ENCODE results near the gene YIF1A.
A peak's percentile ranks its signal among the peaks of the same experiment; 100 is the strongest.
"Not testable (repeated sequence)": the region's sequence is repeated elsewhere in the genome, so short reads cannot be mapped to it uniquely, and the experiment has no call there.

The YIF1A gene

GRCh38 chr11:66284526-66285078 is 4.3 kb downstream of the YIF1A start:
- DNase-seq: no peak

- DNase-seq: no peak
These were observed 5.4 kb downstream of the YIF1A start for GRCh38 chr11:66283461-66284105.

GRCh38 chr11:66282468-66283455 is 6.2 kb downstream of the YIF1A start:
- DNase-seq: peak; percentile 99

GRCh38 chr11:66281776-66282467 is 7.0 kb downstream of the YIF1A start:
- DNase-seq: no peak

GRCh38 chr11:66281001-66281400 is 7.9 kb downstream of the YIF1A start:
- DNase-seq: no peak

- no peak for DNase-seq
These were observed 8.5 kb downstream of the YIF1A start for GRCh38 chr11:66280428-66280827.

GRCh38 chr11:66279092-66279734 is 9.7 kb downstream of the YIF1A start:
- DNase-seq: no peak

GRCh38 chr11:66278363-66279091 is 10.4 kb downstream of the YIF1A start:
- DNase-seq: peak; percentile 43

- peak; percentile 50 for DNase-seq
These were observed 11.2 kb downstream of the YIF1A start, which contains the start of gene CNIH2 for GRCh38 chr11:66277471-66278362. CNIH2 (plus strand) TSS chr11:66278175; CDS start chr11:66278457, 282 bp downstream.

GRCh38 chr11:66277064-66277463 is 11.9 kb downstream of the YIF1A start:
- not testable (repeated sequence) for DNase-seq

GRCh38 chr11:66276619-66277018 is 12.3 kb downstream of the YIF1A start:
- DNase-seq: not testable (repeated sequence)

- no peak for DNase-seq
These were observed 12.8 kb downstream of the YIF1A start for GRCh38 chr11:66275984-66276612.

- no peak for DNase-seq
These were observed 13.5 kb downstream of the YIF1A start for GRCh38 chr11:66275396-66275795.

- DNase-seq: no peak
These were observed 14.7 kb downstream of the YIF1A start for GRCh38 chr11:66274219-66274618.

GRCh38 chr11:66272596-66272995 is 16.3 kb downstream of the YIF1A start:
- DNase-seq: no peak

GRCh38 chr11:66271816-66272215 is 17.1 kb downstream of the YIF1A start:
- DNase-seq: no peak

- peak; percentile 67 for DNase-seq
These were observed 19.7 kb downstream of the YIF1A start for GRCh38 chr11:66268952-66269905.

GRCh38 chr11:66268244-66268951 is 20.5 kb downstream of the YIF1A start, which contains the start of gene RAB1B:
RAB1B (plus strand) TSS chr11:66268639; CDS start chr11:66268680, 41 bp downstream.
- DNase-seq: peak; percentile 100

Data from hematopoietic multipotent progenitor cell treated with erythropoietin and hydrocortisone succinate and interleukin-3 and kit ligand, for 6 days (in vitro differentiated cells).